Adrenal gland (tissue), 12 donors: ENCODE data around the gene RDX. TPM values are rescaled to one million over a fixed set of nuclear protein-coding genes. Genes with fewer than 3 reads are reported as not detected.

Experiments
- DNase-seq, 7 donors: peaks; one replicate each; pipeline ENCODE4 v3.0.0-alpha.2; 2019 to 2020
- H3K27ac ChIP-seq, 5 donors: fragments of 200-600 bp; sonication (generic) in 4 of 5; 1 replicate in 3 of 5; 2 replicates in 2 of 5; pipeline versions ENCODE4 v1.5.1 to v1.8.0; 2016 to 2020; ENCODE audit warnings: mild to moderate bottlenecking in 1 of 5
- H3K27me3 ChIP-seq: fragments of 200-600 bp; 2 replicates; pipeline ENCODE4 v1.8.0; 2021
- H3K36me3 ChIP-seq, 2 donors: fragments of 200-600 bp; replicated peaks in 1 of 2; 1 replicate in 1 of 2; 2 replicates in 1 of 2; pipeline versions ENCODE4 v1.5.1 to v1.8.0; 2018 to 2022
- H3K4me1 ChIP-seq, 2 donors: fragments of 200-600 bp; replicated peaks in 1 of 2; 1 replicate in 1 of 2; 2 replicates in 1 of 2; pipeline versions ENCODE4 v1.5.1 to v1.8.0; 2018 to 2021
- H3K4me3 ChIP-seq, 4 donors: fragments of 200-600 bp; sonication (generic) in 3 of 4; one replicate each; pipeline ENCODE4 v1.5.1; 2016 to 2018
- H3K9me3 ChIP-seq, 3 donors: fragments of 200-600 bp; sonication (generic) in 1 of 3; replicated peaks in 1 of 3; 1 replicate in 2 of 3; 2 replicates in 1 of 3; pipeline versions ENCODE4 v1.5.1 to v1.8.0; 2016 to 2021
- CTCF ChIP-seq, 6 experiments: fragments of 450-650 bp in 4 of 6; fragments of 200-600 bp in 2 of 6; sonication (generic) in 1 of 6; IDR thresholded peaks; 1 replicate in 5 of 6; 2 replicates in 1 of 6; pipeline versions ENCODE4 v1.5.1 to v1.8.0; 2016 to 2021; ENCODE audit warnings: antibody characterized with exemption in 6 of 6, mild to moderate bottlenecking in 2 of 6, moderate library complexity in 1 of 6
- POLR2A ChIP-seq, 2 donors: fragments of 450-650 bp; IDR thresholded peaks; one replicate each; pipeline ENCODE4 v1.6.1; 2017; ENCODE audit warnings: antibody characterized with exemption in 2 of 2, mild to moderate bottlenecking in 2 of 2, moderate library complexity in 1 of 2
- WGBS, 4 donors: extraction: QIAGEN DNeasy Blood & Tissue Kit in 2 of 4; methylation state at CpG; one replicate each; pipeline versions ENCODE4 v1.1.5 to v1.1.7; 2013 to 2017; 5-methylcytosine and 5-hydroxymethylcytosine counted together
- intact Hi-C, 2 donors: fragments of 100-400 bp; cut with DNase I; formaldehyde crosslinking; loops; one replicate each; pipeline versions ENCODE4 v1.14.1 to v1.15.0; 2022 to 2023
- polyA plus RNA-seq, 3 donors: library from polyadenylated mRNA; stranded (reverse); fragments of 200-250 nt in 2 of 3; fragments of 350-450 nt in 1 of 3; fragmentation: Illumina TruSeq in 1 of 3; extraction: RNeasy Lipid Tissue Mini Kit (QIAGEN cat#74804) in 1 of 3; gene quantifications; one replicate each; pipeline ENCODE4 v1.2.3, GENCODE V29; 2013 to 2014
- total RNA-seq, 9 donors: library from RNA; depleted of rRNA in 4 of 9; stranded (reverse); fragments of >200 nt in 4 of 9; fragments of 120-200 nt in 1 of 9; fragmentation: NEBNext Ultra II Directional in 1 of 9; extraction: Animal tissue kit (Norgen Biotek cat#: 25700) in 1 of 9; gene quantifications; one replicate each; pipeline versions ENCODE4 v1.1.0 to v1.2.4, GENCODE V29; 2013 to 2023
- donor health status: healthy with polysubstance abuse.
- donor health status: Bipolar disorder and iron deficiency.
- donor health status: DM: yes; HTN: yes; CAD: no.
- donor health status: DM: no; HTN: no; CAD: no.
- donor health status: DM: no; HTN: no; CAD: no.
- donor health status: DM: yes; HTN: yes; CAD: no.

RDX gene
- total and polyA plus RNA-seq, 12 donors: 82.4 to 1,153 (median 588) TPM

- TF ChIP-seq POLR2A (IDR thresholded peaks at IDR 0.05): peak in 1 of 2 donors; percentile 44
- TF ChIP-seq CTCF (IDR thresholded peaks at IDR 0.05): no peak
- DNase-seq: peak; percentile 39 to 72 (median 65)
- Histone ChIP-seq H3K4me3 (peak overlapping the region; percentile 52 to 93 (median 82)), H3K9me3 (no peaks in the 10 kb centered on the region), H3K4me1 (peaks cover 33 to 51% of the 10 kb centered on the region in 2 donors), H3K27ac (peak overlapping the region; percentile 82 to 98 (median 97)), H3K27me3 (no peaks in the 10 kb centered on the region), H3K36me3 (no peaks in the 10 kb centered on the region)
- intact Hi-C loops: loop anchor here in 1 of 2 donors (5.0 to 10.0 kb wide), 2 partner anchors 59 to 137 kb away; no protein-coding TSS in a partner anchor
- 0% methylated on average over 10 to 39 of the region's 39 CpGs for WGBS, 4 donors
Measured at GRCh38 chr11:110295531-110296225, 736 bp downstream of the RDX start.

GRCh38 chr11:110295086-110295485 lies 1.3 kb downstream of the RDX start:
- TF ChIP-seq POLR2A (IDR thresholded peaks at IDR 0.05) (no peak), CTCF (IDR thresholded peaks at IDR 0.05) (no peak)
- H3K4me1 ChIP-seq: peaks cover 35 to 57% of the 10 kb centered on the region in 2 donors
- intact Hi-C loops: loop anchor here in 1 of 2 donors (5.0 to 10.0 kb wide), 2 partner anchors 60 to 137 kb away; no protein-coding TSS in a partner anchor
- no peak for DNase-seq
- no peaks in the 10 kb centered on the region for H3K27me3 ChIP-seq
- peak overlapping the region; percentile 79 to 98 (median 97) for H3K27ac ChIP-seq
- no peaks in the 10 kb centered on the region for H3K36me3 ChIP-seq
- WGBS, 4 donors: 4 to 6% (median 5%) methylated on average over 4 of the region's 4 CpGs
- H3K4me3 ChIP-seq: peak overlapping the region in 3 of 4 donors; percentile 76 to 93 (median 84)
- no peaks in the 10 kb centered on the region for H3K9me3 ChIP-seq

GRCh38 chr11:110294509-110294908 lies 1.9 kb downstream of the RDX start:
- 25 to 31% (median 27%) methylated on average over 6 of the region's 6 CpGs for WGBS, 4 donors
- no peak for DNase-seq
- Histone ChIP-seq H3K27me3 (no peaks in the 10 kb centered on the region), H3K4me3 (peak overlapping the region in 3 of 4 donors; percentile 76 to 93 (median 84)), H3K27ac (peak overlapping the region; percentile 79 to 98 (median 97)), H3K4me1 (peaks cover 41 to 62% of the 10 kb centered on the region in 2 donors), H3K36me3 (no peaks in the 10 kb centered on the region), H3K9me3 (no peaks in the 10 kb centered on the region)
- no peak for TF ChIP-seq POLR2A (IDR thresholded peaks at IDR 0.05)
- no peak for TF ChIP-seq CTCF (IDR thresholded peaks at IDR 0.05)
- intact Hi-C loops: loop anchor here in 1 of 2 donors (10.0 kb wide), 1 partner anchor 60 kb away; no protein-coding TSS in a partner anchor

- no peaks in the 10 kb centered on the region for H3K9me3 ChIP-seq
- intact Hi-C loops: loop anchor here in 1 of 2 donors (10.0 kb wide), 1 partner anchor 61 kb away; no protein-coding TSS in a partner anchor
- peaks cover 48 to 66% of the 10 kb centered on the region in 2 donors for H3K4me1 ChIP-seq
- TF ChIP-seq CTCF (IDR thresholded peaks at IDR 0.05): no peak
- TF ChIP-seq POLR2A (IDR thresholded peaks at IDR 0.05): peak in 1 of 2 donors; percentile 14
- peak overlapping the region; percentile 7 to 98 (median 97) for H3K27ac ChIP-seq
- WGBS, 4 donors: 23 to 40% (median 36%) methylated on average over 4 of the region's 4 CpGs
- H3K27me3 ChIP-seq: no peaks in the 10 kb centered on the region
- H3K4me3 ChIP-seq: peak overlapping the region; percentile 14 to 93 (median 54)
- H3K36me3 ChIP-seq: no peaks in the 10 kb centered on the region
- DNase-seq: peak in 2 of 7 donors; percentile 14 to 19
Measured at GRCh38 chr11:110293389-110293788, 3.0 kb downstream of the RDX start.
